HEK293T (cell line): Measurements from ENCODE around the gene WEE2.
A peak's percentile ranks its signal among the peaks of the same experiment; 100 is the strongest.

Experiments used
- CTCF ChIA-PET: fragments of 350-600 bp; formaldehyde crosslinking; extraction: SDS; loops from one replicate; lab custom pipeline; 2021; ENCODE audit warnings: antibody characterized with exemption, inconsistent platforms; lab: Yijun Ruan, JAX
- POLR2A ChIA-PET: fragments of 350-600 bp; formaldehyde crosslinking; extraction: SDS; loops from one replicate; lab custom pipeline; 2020; ENCODE audit warnings: antibody characterized with exemption, inconsistent platforms; lab: Yijun Ruan, JAX
- DNase-seq: peaks from one replicate; pipeline ENCODE4 v3.0.0; 2012; ENCODE audit warnings: mixed read lengths; ENCODE audit errors: extremely low spot score
- ARNT ChIP-seq: fragments of 450-650 bp; IDR thresholded peaks from 2 replicates; pipeline ENCODE4 v1.6.1; 2017; ENCODE audit warnings: mild to moderate bottlenecking
- BHLHE40 ChIP-seq: fragments of 450-650 bp; IDR thresholded peaks from 2 replicates; pipeline ENCODE4 v1.6.1; 2016; ENCODE audit warnings: mild to moderate bottlenecking, moderate library complexity, borderline replicate concordance
- CTBP1 ChIP-seq: fragments of 450-650 bp; IDR thresholded peaks from 2 replicates; pipeline ENCODE4 v1.6.1; 2016; ENCODE audit warnings: borderline replicate concordance
- ELF4 ChIP-seq: fragments of 450-650 bp; IDR thresholded peaks from 2 replicates; pipeline ENCODE4 v1.6.1; 2017; ENCODE audit warnings: antibody characterized with exemption
- FOXA1 ChIP-seq: fragments of 450-650 bp; IDR thresholded peaks from 2 replicates; pipeline ENCODE4 v1.6.1; 2016; ENCODE audit warnings: mild to moderate bottlenecking
- FOXK2 ChIP-seq: fragments of 450-650 bp; IDR thresholded peaks from 2 replicates; pipeline ENCODE4 v1.6.1; 2016; ENCODE audit warnings: mild to moderate bottlenecking
- FOXM1 ChIP-seq: fragments of 450-650 bp; IDR thresholded peaks from 2 replicates; pipeline ENCODE4 v1.6.1; 2017; ENCODE audit warnings: mild to moderate bottlenecking, borderline replicate concordance
- HDGF ChIP-seq: fragments of 450-650 bp; IDR thresholded peaks from 2 replicates; pipeline ENCODE4 v1.6.1; 2017; ENCODE audit warnings: antibody characterized with exemption, borderline replicate concordance
- L3MBTL2 ChIP-seq: fragments of 450-650 bp; conservative IDR thresholded peaks from 2 replicates; pipeline ENCODE4 v1.6.1; 2016; ENCODE audit warnings: mild to moderate bottlenecking
- LEF1 ChIP-seq: fragments of 450-650 bp; IDR thresholded peaks from 2 replicates; pipeline ENCODE4 v1.6.1; 2017; ENCODE audit warnings: mild to moderate bottlenecking, borderline replicate concordance
- NFRKB ChIP-seq: fragments of 450-650 bp; IDR thresholded peaks from 2 replicates; pipeline ENCODE4 v1.6.1; 2016; ENCODE audit warnings: mild to moderate bottlenecking, moderate library complexity
- SP1 ChIP-seq: fragments of 450-650 bp; IDR thresholded peaks from 2 replicates; pipeline ENCODE4 v1.6.1; 2017
- SUZ12 ChIP-seq: fragments of 450-650 bp; IDR thresholded peaks from 2 replicates; pipeline ENCODE4 v1.6.1; 2016; ENCODE audit warnings: mild to moderate bottlenecking
- TARDBP ChIP-seq: fragments of 450-650 bp; IDR thresholded peaks from 2 replicates; pipeline ENCODE4 v1.6.1; 2016
- ZNF384 ChIP-seq: fragments of 450-650 bp; IDR thresholded peaks from 2 replicates; pipeline ENCODE4 v1.6.1; 2016
- TF ChIP-seq, protein P1 (sequence below): fragments of 450-650 bp; IDR thresholded peaks from 2 replicates; pipeline ENCODE4 v1.6.1; 2016

Gene WEE2

DNA sequence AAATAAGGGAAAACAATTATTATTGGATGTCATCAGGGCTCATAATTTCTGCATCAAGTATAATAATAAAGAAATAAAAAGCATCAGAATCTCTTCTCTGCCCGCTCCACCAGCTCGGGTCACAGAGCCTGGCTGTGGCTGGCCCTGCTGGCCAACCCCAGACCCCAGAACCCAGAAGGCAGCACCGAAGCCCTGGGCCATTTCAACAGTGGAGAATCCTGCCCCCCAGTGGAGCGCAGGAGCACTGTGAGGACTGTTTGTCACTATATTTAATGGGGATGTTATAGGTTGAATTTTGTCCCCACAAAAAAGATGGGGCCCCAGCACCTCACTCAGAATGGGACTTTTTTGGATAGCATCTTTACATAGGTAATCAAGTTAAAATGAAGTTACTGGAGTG lies 33.5 kb upstream of the WEE2 start:
- ChIA-PET POLR2A (no interaction called here), CTCF (interaction anchor here (0.7 to 2.0 kb wide), 2 partner anchors 16 to 25 kb away, joined by 3 to 12 read pairs; no protein-coding TSS in a partner anchor)
- TF ChIP-seq FOXK2 = no peak
- TF ChIP-seq ARNT = no peak
- TF ChIP-seq LEF1 = no peak
- no peak for TF ChIP-seq L3MBTL2
- TF ChIP-seq SUZ12 = no peak
- no peak for TF ChIP-seq NFRKB
- no peak for TF ChIP-seq CTBP1
- no peak for TF ChIP-seq SP1
- TF ChIP-seq, protein P1, sequence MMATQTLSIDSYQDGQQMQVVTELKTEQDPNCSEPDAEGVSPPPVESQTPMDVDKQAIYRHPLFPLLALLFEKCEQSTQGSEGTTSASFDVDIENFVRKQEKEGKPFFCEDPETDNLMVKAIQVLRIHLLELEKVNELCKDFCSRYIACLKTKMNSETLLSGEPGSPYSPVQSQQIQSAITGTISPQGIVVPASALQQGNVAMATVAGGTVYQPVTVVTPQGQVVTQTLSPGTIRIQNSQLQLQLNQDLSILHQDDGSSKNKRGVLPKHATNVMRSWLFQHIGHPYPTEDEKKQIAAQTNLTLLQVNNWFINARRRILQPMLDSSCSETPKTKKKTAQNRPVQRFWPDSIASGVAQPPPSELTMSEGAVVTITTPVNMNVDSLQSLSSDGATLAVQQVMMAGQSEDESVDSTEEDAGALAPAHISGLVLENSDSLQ = no peak
- TF ChIP-seq TARDBP = no peak
- TF ChIP-seq ELF4 = no peak
- TF ChIP-seq BHLHE40 = no peak
- no peak for TF ChIP-seq FOXA1
- TF ChIP-seq HDGF = no peak
- peak; percentile 53 for DNase-seq

DNA sequence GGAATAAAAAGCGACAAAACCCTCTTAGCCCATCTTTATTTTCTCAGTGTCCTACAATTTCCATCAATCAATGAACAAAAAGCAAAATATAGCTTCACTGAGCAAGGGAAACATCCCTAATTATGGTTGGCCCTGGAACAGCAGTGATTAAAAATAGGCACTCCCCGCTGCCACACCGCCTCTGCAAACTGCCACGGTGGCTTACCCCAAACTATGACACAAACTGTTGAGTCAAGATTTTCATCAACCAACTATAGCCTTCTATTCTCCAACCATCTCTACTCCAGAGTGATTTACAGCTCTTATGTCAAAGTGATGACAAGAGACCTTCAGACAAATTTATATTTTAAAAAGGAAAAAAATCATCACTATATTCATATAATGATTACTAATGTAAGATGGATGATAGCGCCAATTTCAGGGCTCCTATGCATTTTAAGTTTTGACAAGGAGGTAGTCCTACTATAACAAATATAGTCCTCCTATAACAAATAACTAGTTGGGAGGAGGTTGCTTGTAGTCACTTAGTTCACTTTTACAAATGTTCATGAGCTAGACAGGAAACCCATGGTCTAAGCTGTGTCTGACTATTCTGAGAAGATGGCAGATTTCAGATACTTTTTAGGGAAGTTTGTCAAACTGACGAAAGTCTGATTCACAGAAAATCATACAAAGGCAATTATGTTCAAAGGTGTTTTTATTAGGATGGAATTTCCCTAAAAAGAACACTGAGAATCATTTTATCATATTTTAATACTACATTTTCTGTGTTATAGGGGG lies 32.5 kb upstream of the WEE2 start:
- no peak for DNase-seq
- ChIA-PET CTCF (interaction anchor here (0.8 kb wide), 1 partner anchor 62 kb away, joined by 4 read pairs; no protein-coding TSS in a partner anchor), POLR2A (interaction anchor here (1.9 kb wide), 1 partner anchor 62 kb away, joined by 5 read pairs; the partner anchor contains the start of gene SSBP1)
- TF ChIP-seq FOXK2 (no peak), TARDBP (no peak), SP1 (no peak), BHLHE40 (no peak), ARNT (no peak), SUZ12 (no peak), ELF4 (no peak), HDGF (no peak)
- TF ChIP-seq, protein P1 = no peak

DNA sequence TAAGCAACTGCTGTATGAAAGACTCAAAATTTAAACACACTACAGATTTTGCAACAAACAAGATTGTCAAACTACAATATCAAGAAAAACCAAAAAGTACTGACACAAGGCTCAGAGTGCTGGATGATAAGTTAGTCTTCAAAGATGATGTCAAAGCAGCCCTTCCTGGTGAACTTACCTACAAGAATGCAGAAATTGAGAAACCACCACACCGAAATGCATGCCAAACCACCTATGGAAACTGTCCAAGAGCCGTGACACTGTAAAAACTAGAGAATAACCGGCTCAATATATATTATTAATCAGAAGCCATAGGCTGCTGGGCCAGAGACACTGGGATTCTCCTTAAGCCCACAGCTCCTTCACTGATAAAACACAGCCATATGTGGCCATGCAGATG lies 31.5 kb upstream of the WEE2 start:
- CTCF ChIA-PET = no interaction called here
- DNase-seq = no peak
- POLR2A ChIA-PET = interaction anchor here (1.9 kb wide), 1 partner anchor 61 kb away, joined by 5 read pairs; the partner anchor contains the start of gene SSBP1
- no peak for TF ChIP-seq HDGF
- no peak for TF ChIP-seq L3MBTL2
- no peak for TF ChIP-seq ARNT

DNA sequence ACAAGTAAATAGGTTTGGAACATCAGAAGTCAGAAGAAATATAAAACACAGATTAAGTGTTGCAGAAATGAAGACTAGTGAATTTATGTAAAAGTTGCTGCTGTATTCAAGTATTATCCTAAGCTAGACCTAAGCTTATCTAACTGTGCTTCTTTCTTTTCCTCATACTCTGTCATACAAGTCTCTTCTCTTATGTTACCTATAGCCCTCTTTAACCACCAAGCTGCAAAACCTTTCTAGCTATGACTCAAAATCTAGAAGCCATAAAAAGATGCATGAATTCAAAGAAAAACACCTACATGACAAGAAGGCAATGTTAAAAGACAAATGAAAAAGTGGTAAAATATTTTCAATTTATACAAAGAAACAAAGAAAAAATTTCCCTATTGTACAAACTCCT lies 29.1 kb upstream of the WEE2 start:
- DNase-seq = no peak
- TF ChIP-seq SP1 (no peak), ELF4 (no peak), L3MBTL2 (no peak), FOXK2 (no peak), ARNT (no peak), LEF1 (no peak), CTBP1 (no peak), FOXA1 (no peak), ZNF384 (no peak), HDGF (no peak), TARDBP (no peak), BHLHE40 (no peak)
- TF ChIP-seq, protein P1 = no peak
- ChIA-PET POLR2A (no interaction called here), CTCF (no interaction called here)

DNA sequence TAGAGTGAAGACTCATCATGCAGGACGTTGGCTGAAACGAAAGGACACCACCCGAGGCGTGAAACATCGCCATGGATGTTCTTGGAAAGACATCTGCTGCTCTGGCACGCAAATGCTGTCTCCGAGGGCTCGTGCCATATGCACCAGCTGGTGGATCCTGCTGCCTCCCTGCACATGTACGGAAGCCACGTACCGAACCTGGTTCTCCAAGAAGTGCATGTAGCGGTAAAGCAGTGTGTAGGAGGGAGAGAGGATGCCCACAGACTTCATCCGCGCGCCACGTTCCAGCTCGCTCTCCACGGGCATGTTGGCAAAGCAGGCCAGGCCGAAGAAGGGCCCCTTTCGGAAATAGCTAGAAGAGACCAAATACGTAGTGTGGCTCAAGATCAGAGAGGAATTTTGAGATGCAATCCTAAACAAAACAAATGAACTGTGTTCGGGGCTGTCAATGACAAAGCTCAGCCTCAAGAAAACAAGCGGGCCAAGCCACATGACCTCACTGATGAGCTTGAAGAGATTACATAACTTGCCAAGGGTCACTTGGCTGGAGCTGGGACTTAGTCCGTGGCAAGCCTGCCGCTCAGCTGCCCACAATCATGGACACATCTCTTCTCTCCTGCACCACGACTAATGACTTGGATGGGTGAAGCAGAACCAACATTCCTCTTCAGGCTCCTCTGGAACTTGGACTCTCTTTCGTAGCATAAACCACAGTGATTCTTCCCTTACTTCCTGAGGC lies 22.7 kb upstream of the WEE2 start:
- POLR2A ChIA-PET = interaction anchor here (1.2 to 1.9 kb wide), 3 partner anchors 10 to 53 kb away, joined by 3 to 7 read pairs (median 6); partner anchors contain the start of genes DENND11 and SSBP1
- TF ChIP-seq ZNF384 = no peak
- TF ChIP-seq ELF4 = no peak
- no peak for TF ChIP-seq HDGF
- TF ChIP-seq FOXM1 = no peak
- TF ChIP-seq BHLHE40 = no peak
- TF ChIP-seq FOXK2 = no peak
- DNase-seq = no peak
- CTCF ChIA-PET = interaction anchor here (1.0 kb wide), 1 partner anchor 53 kb away, joined by 4 read pairs; the partner anchor contains the start of gene SSBP1

DNA sequence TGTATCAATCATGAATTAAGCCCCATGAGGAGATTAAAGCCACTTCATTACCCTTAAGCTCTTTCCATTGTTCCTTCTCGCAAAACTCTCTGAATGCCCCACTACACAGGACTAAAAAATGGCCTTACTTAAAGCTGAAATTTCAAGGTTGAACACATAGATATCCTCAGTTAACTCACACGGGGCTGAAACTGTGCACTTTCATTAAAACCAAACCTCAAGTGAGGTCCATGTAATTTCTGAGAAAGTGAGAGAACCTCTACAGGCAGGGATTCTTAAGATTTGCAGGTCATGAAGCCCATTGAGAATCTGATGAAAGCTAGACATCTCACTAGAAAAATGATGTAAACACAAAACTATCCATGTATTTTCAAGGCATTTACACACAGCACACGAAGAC lies 22.1 kb upstream of the WEE2 start:
- CTCF ChIA-PET = interaction anchor here (1.0 kb wide), 1 partner anchor 52 kb away, joined by 4 read pairs; the partner anchor contains the start of gene SSBP1
- TF ChIP-seq SUZ12 (no peak), BHLHE40 (no peak), HDGF (no peak), FOXM1 (no peak), FOXK2 (no peak), TARDBP (no peak), SP1 (no peak), ZNF384 (no peak), L3MBTL2 (no peak), NFRKB (no peak), ARNT (no peak), FOXA1 (no peak), CTBP1 (no peak), LEF1 (no peak), ELF4 (no peak)
- TF ChIP-seq, protein P1 = no peak
- no peak for DNase-seq
- POLR2A ChIA-PET = interaction anchor here (1.2 to 1.9 kb wide), 3 partner anchors 10 to 52 kb away, joined by 3 to 7 read pairs (median 6); partner anchors contain the start of genes DENND11 and SSBP1
